Keratinocyte (primary cell): ENCODE results near the gene KCNJ15. TPM values are rescaled to one million over a fixed set of nuclear protein-coding genes. Genes with fewer than 3 reads are reported as not detected.

Experiments used
- DNase-seq: peaks from one replicate; pipeline ENCODE4 v3.0.0-alpha.2; 2011; ENCODE audit warnings: low read depth, missing footprints, low spot score
- FAIRE-seq: peaks from 2 replicates; lab custom pipeline; 2011; peaks lifted over from hg19 to GRCh38; lab: Jason Lieb, UNC
- H2AFZ ChIP-seq: 2 replicates; pipeline ENCODE4 v1.6.0; 2012; ENCODE audit warnings: low read length, control low read depth, inconsistent platforms; ENCODE audit not compliant: control insufficient read depth
- H3K27ac ChIP-seq: 2 replicates; pipeline ENCODE4 v1.5.1; 2011; ENCODE audit warnings: low read length; ENCODE audit not compliant: control insufficient read depth, insufficient read depth
- H3K27me3 ChIP-seq: 3 replicates; pipeline ENCODE4 v1.6.0; 2011; ENCODE audit warnings: low read length; ENCODE audit not compliant: control insufficient read depth, insufficient read depth; ENCODE audit errors: extremely low read depth
- H3K36me3 ChIP-seq, 2 experiments: 2 replicates in 1 of 2; 3 replicates in 1 of 2; pipeline ENCODE4 v1.5.1; 2011; ENCODE audit warnings: low read length in 2 of 2, mild to moderate bottlenecking in 1 of 2; ENCODE audit not compliant: control insufficient read depth in 2 of 2, insufficient read depth in 2 of 2; ENCODE audit errors: extremely low read depth in 1 of 2
- H3K4me1 ChIP-seq: 3 replicates; pipeline ENCODE4 v1.5.1; 2011; ENCODE audit warnings: low read length; ENCODE audit not compliant: control insufficient read depth, insufficient read depth; ENCODE audit errors: extremely low read depth
- H3K4me2 ChIP-seq: 3 replicates; pipeline ENCODE4 v1.6.0; 2011; ENCODE audit warnings: low read depth, low read length; ENCODE audit not compliant: control insufficient read depth, insufficient read depth; ENCODE audit errors: extremely low read depth
- H3K4me3 ChIP-seq, 3 experiments: fragments of 200-600 bp in 1 of 3; sonication (generic) in 1 of 3; 2 replicates in 2 of 3; 3 replicates in 1 of 3; pipeline ENCODE4 v1.5.1; 2011 to 2016; ENCODE audit warnings: low read length in 3 of 3, mild to moderate bottlenecking in 3 of 3, control low read depth in 2 of 3, inconsistent platforms in 1 of 3, low read depth in 1 of 3, mixed read lengths in 1 of 3, mixed run types in 1 of 3, moderate library complexity in 1 of 3; ENCODE audit not compliant: control insufficient read depth in 2 of 3, insufficient read depth in 2 of 3; ENCODE audit errors: extremely low read depth in 1 of 3
- H3K79me2 ChIP-seq: 2 replicates; pipeline ENCODE4 v1.6.0; 2012; ENCODE audit warnings: low read length; ENCODE audit not compliant: control insufficient read depth, insufficient read depth
- H3K9ac ChIP-seq: 3 replicates; pipeline ENCODE4 v1.6.0; 2011; ENCODE audit warnings: low read length; ENCODE audit not compliant: control insufficient read depth, insufficient read depth; ENCODE audit errors: extremely low read depth
- H3K9me1 ChIP-seq: 3 replicates; pipeline ENCODE4 v1.6.0; 2011; ENCODE audit warnings: low read length; ENCODE audit not compliant: control insufficient read depth, insufficient read depth; ENCODE audit errors: extremely low read depth
- H3K9me3 ChIP-seq: 2 replicates; pipeline ENCODE4 v1.5.1; 2012; ENCODE audit warnings: low read depth, low read length; ENCODE audit not compliant: control insufficient read depth
- H4K20me1 ChIP-seq: 3 replicates; pipeline ENCODE4 v1.6.0; 2011; ENCODE audit warnings: low read length; ENCODE audit not compliant: control insufficient read depth, insufficient read depth; ENCODE audit errors: extremely low read depth
- CTCF ChIP-seq, 3 experiments: IDR thresholded peaks in 1 of 3; conservative IDR thresholded peaks in 1 of 3; optimal IDR thresholded peaks in 1 of 3; 2 replicates in 2 of 3; 3 replicates in 1 of 3; pipeline versions ENCODE3 to v1.5.1; 2011; ENCODE audit warnings: low read length in 3 of 3, mild to moderate bottlenecking in 3 of 3, moderate library complexity in 2 of 3, control low read depth in 1 of 3, inconsistent platforms in 1 of 3; ENCODE audit not compliant: insufficient read depth in 2 of 3; ENCODE audit errors: extremely low read depth in 1 of 3
- EZH2 ChIP-seq: IDR thresholded peaks from one replicate; pipeline ENCODE4 v1.6.1; 2012; ENCODE audit warnings: inconsistent platforms, mild to moderate bottlenecking, low read length, moderate library complexity
- dilution Hi-C: fragments of 300-500 bp; cut with MboI; formaldehyde crosslinking; loops from one replicate; pipeline ENCODE4 v1.7.0; 2020; ENCODE audit warnings: low sequenced_read_pairs; ENCODE audit not compliant: extremely low pct_ligation_motif_present
- polyA plus RNA-seq, 5 experiments: library from polyadenylated mRNA; depleted of rRNA in 3 of 5; stranded (reverse) in 3 of 5; stranded (forward) in 1 of 5; unstranded in 1 of 5; fragments of >200 nt; gene quantifications; 1 replicate in 1 of 5; 2 replicates in 3 of 5; 3 replicates in 1 of 5; pipeline versions ENCODE4 v1.2.1 to v1.2.3, GENCODE V29; 2011 to 2012; ENCODE audit warnings: missing spikeins in 2 of 5, low read depth in 1 of 5, low replicate concordance in 1 of 5

Gene KCNJ15
- polyA plus RNA-seq, 1 donor (not counting 4 experiments of a cell fraction or from before 2014, with no cell fraction given), result 76.3 TPM

- Histone ChIP-seq H2AFZ (no peak overlapping the region), H3K27me3 (no peaks in the 10 kb centered on the region), H3K9ac (peak overlapping the region; percentile 71), H4K20me1 (no peaks in the 10 kb centered on the region), H3K4me1 (peaks cover 64% of the 10 kb centered on the region), H3K79me2 (peaks cover 63% of the 10 kb centered on the region), H3K4me2 (peak overlapping the region; percentile 84), H3K36me3 (peaks cover 0 to 5% of the 10 kb centered on the region in 2 experiments), H3K4me3 (peak overlapping the region in 2 of 3 experiments; percentile 2 to 11), H3K27ac (peak overlapping the region; percentile 83), H3K9me3 (no peaks in the 10 kb centered on the region), H3K9me1 (no peaks in the 10 kb centered on the region)
- FAIRE-seq, result peak; percentile 81
- TF ChIP-seq EZH2 (no peak), CTCF (optimal IDR thresholded peaks at IDR 0.05 in 1 of 3, IDR thresholded peaks at IDR 0.05 in 1 of 3, conservative IDR thresholded peaks at IDR 0.05 in 1 of 3; ENCODE audit: extremely low read depth in 1 of 3, insufficient read depth in 2 of 3, low read length in 3 of 3) (no peak)
- no peak for DNase-seq
- dilution Hi-C loops, result no loop called here
These were observed 11.4 kb downstream of the KCNJ15 start for GRCh38 chr21:38267991-38268863.

- H3K4me1 ChIP-seq, result peaks cover 64% of the 10 kb centered on the region
- H3K9me3 ChIP-seq, result no peaks in the 10 kb centered on the region
- peaks cover 0 to 3% of the 10 kb centered on the region in 2 experiments for H3K36me3 ChIP-seq
- peaks cover 61% of the 10 kb centered on the region for H3K79me2 ChIP-seq
- dilution Hi-C loops, result no loop called here
- peak overlapping the region; percentile 84 for H3K4me2 ChIP-seq
- TF ChIP-seq CTCF (optimal IDR thresholded peaks at IDR 0.05 in 1 of 3, IDR thresholded peaks at IDR 0.05 in 1 of 3, conservative IDR thresholded peaks at IDR 0.05 in 1 of 3; ENCODE audit: extremely low read depth in 1 of 3, insufficient read depth in 2 of 3, low read length in 3 of 3) (no peak), EZH2 (no peak)
- H3K9me1 ChIP-seq, result no peaks in the 10 kb centered on the region
- no peaks in the 10 kb centered on the region for H4K20me1 ChIP-seq
- peak; percentile 78 for FAIRE-seq
- no peak overlapping the region for H2AFZ ChIP-seq
- peak overlapping the region; percentile 71 for H3K9ac ChIP-seq
- H3K4me3 ChIP-seq, result peak overlapping the region in 1 of 3 experiments; percentile 11
- H3K27me3 ChIP-seq, result no peaks in the 10 kb centered on the region
- peak overlapping the region; percentile 83 for H3K27ac ChIP-seq
- no peak for DNase-seq
These were observed 12.2 kb downstream of the KCNJ15 start for GRCh38 chr21:38268864-38269575.
